ENCODE measurements around the gene ZBTB7C.

Gene ZBTB7C

GRCh38 chr18:47985866-47986265 is 423.3 kb downstream of the ZBTB7C start:
- no peak for TF ChIP-seq CTCF (IDR thresholded peaks at IDR 0.05; ENCODE audit: control insufficient read depth, extremely low read depth, insufficient read depth)
- H3K4me3 ChIP-seq (ENCODE audit: low read depth, low read length), result no peak overlapping the region
- DNase-seq (ENCODE audit: low read depth), result no peak

GRCh38 chr18:47984991-47985390 is 424.2 kb downstream of the ZBTB7C start:
- H3K4me3 ChIP-seq (ENCODE audit: low read depth, low read length), result no peak overlapping the region
- TF ChIP-seq CTCF (IDR thresholded peaks at IDR 0.05; ENCODE audit: control insufficient read depth, extremely low read depth, insufficient read depth), result no peak
- no peak for DNase-seq (ENCODE audit: low read depth)

GRCh38 chr18:47983946-47984345 is 425.2 kb downstream of the ZBTB7C start:
- no peak for DNase-seq (ENCODE audit: low read depth)
- no peak for TF ChIP-seq CTCF (IDR thresholded peaks at IDR 0.05; ENCODE audit: control insufficient read depth, extremely low read depth, insufficient read depth)
- no peak overlapping the region for H3K4me3 ChIP-seq (ENCODE audit: low read depth, low read length)

- no peak for TF ChIP-seq CTCF (IDR thresholded peaks at IDR 0.05; ENCODE audit: control insufficient read depth, extremely low read depth, insufficient read depth)
- DNase-seq (ENCODE audit: low read depth), result no peak
- H3K4me3 ChIP-seq (ENCODE audit: low read depth, low read length), result no peak overlapping the region
Observed at GRCh38 chr18:47983055-47983454, 426.1 kb downstream of the ZBTB7C start.

GRCh38 chr18:47981830-47982229 is 427.4 kb downstream of the ZBTB7C start:
- no peak for TF ChIP-seq CTCF (IDR thresholded peaks at IDR 0.05; ENCODE audit: control insufficient read depth, extremely low read depth, insufficient read depth)
- no peak overlapping the region for H3K4me3 ChIP-seq (ENCODE audit: low read depth, low read length)
- no peak for DNase-seq (ENCODE audit: low read depth)

GRCh38 chr18:47981320-47981719 is 427.9 kb downstream of the ZBTB7C start:
- H3K4me3 ChIP-seq (ENCODE audit: low read depth, low read length), result no peak overlapping the region
- no peak for TF ChIP-seq CTCF (IDR thresholded peaks at IDR 0.05; ENCODE audit: control insufficient read depth, extremely low read depth, insufficient read depth)
- DNase-seq (ENCODE audit: low read depth), result no peak

- DNase-seq (ENCODE audit: low read depth), result peak; percentile 42
- H3K4me3 ChIP-seq (ENCODE audit: low read depth, low read length), result no peak overlapping the region
- TF ChIP-seq CTCF (IDR thresholded peaks at IDR 0.05; ENCODE audit: control insufficient read depth, extremely low read depth, insufficient read depth), result no peak
Observed at GRCh38 chr18:47979611-47980200, 429.5 kb downstream of the ZBTB7C start.

All from LNCaP clone FGC (cell line).